Gastrocnemius medialis (tissue), 4 donors: Measurements from ENCODE around the gene ST8SIA1.

Experiments used
- POLR2A ChIP-seq, 2 donors: fragments of 450-650 bp; IDR thresholded peaks; one replicate each; pipeline ENCODE4 v1.6.1; 2017; ENCODE audit warnings: antibody characterized with exemption in 2 of 2, mild to moderate bottlenecking in 2 of 2, moderate library complexity in 2 of 2
- TF ChIP-seq, protein P1 (sequence below), 5 experiments: fragments of 450-650 bp in 3 of 5; fragments of 200-600 bp in 2 of 5; sonication (generic) in 2 of 5; IDR thresholded peaks in 4 of 5; conservative IDR thresholded peaks in 1 of 5; 1 replicate in 4 of 5; 2 replicates in 1 of 5; pipeline ENCODE4 v1.5.1; 2016 to 2019; ENCODE audit warnings: antibody characterized with exemption in 5 of 5, mild to moderate bottlenecking in 3 of 5, moderate library complexity in 3 of 5

DNA sequence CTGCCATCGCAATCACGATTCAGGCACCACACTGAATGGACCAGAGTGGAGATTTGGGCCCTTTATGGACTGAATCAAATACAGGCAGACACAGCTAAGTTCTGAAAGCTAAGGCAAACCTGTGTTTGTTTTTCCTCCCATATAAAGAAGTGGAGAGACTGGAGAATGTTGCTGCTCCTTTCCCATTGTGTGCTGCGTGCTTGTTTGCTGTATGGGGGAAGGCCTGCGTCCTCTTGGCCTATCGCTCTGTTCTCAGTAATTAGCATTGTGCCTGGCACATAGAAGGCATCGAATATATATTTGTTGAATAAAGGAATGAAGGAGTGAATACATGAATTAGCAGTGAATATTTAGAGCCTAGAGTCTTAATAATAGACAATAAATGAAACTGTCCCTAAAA lies 12.4 kb downstream of the ST8SIA1 start:
- TF ChIP-seq, protein P1, sequence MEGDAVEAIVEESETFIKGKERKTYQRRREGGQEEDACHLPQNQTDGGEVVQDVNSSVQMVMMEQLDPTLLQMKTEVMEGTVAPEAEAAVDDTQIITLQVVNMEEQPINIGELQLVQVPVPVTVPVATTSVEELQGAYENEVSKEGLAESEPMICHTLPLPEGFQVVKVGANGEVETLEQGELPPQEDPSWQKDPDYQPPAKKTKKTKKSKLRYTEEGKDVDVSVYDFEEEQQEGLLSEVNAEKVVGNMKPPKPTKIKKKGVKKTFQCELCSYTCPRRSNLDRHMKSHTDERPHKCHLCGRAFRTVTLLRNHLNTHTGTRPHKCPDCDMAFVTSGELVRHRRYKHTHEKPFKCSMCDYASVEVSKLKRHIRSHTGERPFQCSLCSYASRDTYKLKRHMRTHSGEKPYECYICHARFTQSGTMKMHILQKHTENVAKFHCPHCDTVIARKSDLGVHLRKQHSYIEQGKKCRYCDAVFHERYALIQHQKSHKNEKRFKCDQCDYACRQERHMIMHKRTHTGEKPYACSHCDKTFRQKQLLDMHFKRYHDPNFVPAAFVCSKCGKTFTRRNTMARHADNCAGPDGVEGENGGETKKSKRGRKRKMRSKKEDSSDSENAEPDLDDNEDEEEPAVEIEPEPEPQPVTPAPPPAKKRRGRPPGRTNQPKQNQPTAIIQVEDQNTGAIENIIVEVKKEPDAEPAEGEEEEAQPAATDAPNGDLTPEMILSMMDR (IDR thresholded peaks at IDR 0.05 in 4 of 5, conservative IDR thresholded peaks at IDR 0.05 in 1 of 5), result no peak
- no peak for TF ChIP-seq POLR2A (IDR thresholded peaks at IDR 0.05)
